ENCODE data around the gene TEC.
"Not testable (repeated sequence)": the region's sequence is repeated elsewhere in the genome, so short reads cannot be mapped to it uniquely, and the experiment has no call there.

Gene TEC

GRCh38 chr4:48296365-48296764, 26.7 kb upstream of the TEC start:
- no peak overlapping the region for H3K4me2 ChIP-seq (ENCODE audit: low read length)
- TF ChIP-seq CTCF (IDR thresholded peaks at IDR 0.05): no peak
- no peak overlapping the region for H2AFZ ChIP-seq
- no peaks in the 10 kb centered on the region for H3K27me3 ChIP-seq (ENCODE audit: control insufficient read depth, insufficient read depth, low read length)
- H3K79me2 ChIP-seq: no peaks in the 10 kb centered on the region
- H3K27ac ChIP-seq: no peak overlapping the region
- no peaks in the 10 kb centered on the region for H3K9me3 ChIP-seq (ENCODE audit: control insufficient read depth, low read length)
- H3K9ac ChIP-seq: no peak overlapping the region
- H3K36me3 ChIP-seq (ENCODE audit: control insufficient read depth, insufficient read depth, low read length): no peaks in the 10 kb centered on the region
- H3K4me1 ChIP-seq: no peaks in the 10 kb centered on the region
- no peak overlapping the region for H3K4me3 ChIP-seq (ENCODE audit: low read depth, low read length)

- H3K36me3 ChIP-seq (ENCODE audit: control insufficient read depth, insufficient read depth, low read length): no peaks in the 10 kb centered on the region
- no peaks in the 10 kb centered on the region for H3K4me1 ChIP-seq
- TF ChIP-seq CTCF (IDR thresholded peaks at IDR 0.05): no peak
- H3K4me2 ChIP-seq (ENCODE audit: low read length): no peak overlapping the region
- H3K27ac ChIP-seq: no peak overlapping the region
- H3K9ac ChIP-seq: no peak overlapping the region
- H3K4me3 ChIP-seq (ENCODE audit: low read depth, low read length): no peak overlapping the region
- H3K9me3 ChIP-seq (ENCODE audit: control insufficient read depth, low read length): no peaks in the 10 kb centered on the region
- H3K27me3 ChIP-seq (ENCODE audit: control insufficient read depth, insufficient read depth, low read length): no peaks in the 10 kb centered on the region
- H3K79me2 ChIP-seq: no peaks in the 10 kb centered on the region
- H2AFZ ChIP-seq: no peak overlapping the region
Observed at GRCh38 chr4:48295116-48295515, 25.5 kb upstream of the TEC start.

GRCh38 chr4:48292218-48292790, 22.7 kb upstream of the TEC start:
- H3K36me3 ChIP-seq (ENCODE audit: control insufficient read depth, insufficient read depth, low read length); H3K9me3 ChIP-seq (ENCODE audit: control insufficient read depth, low read length); H3K27ac ChIP-seq: not testable (repeated sequence)

DNA sequence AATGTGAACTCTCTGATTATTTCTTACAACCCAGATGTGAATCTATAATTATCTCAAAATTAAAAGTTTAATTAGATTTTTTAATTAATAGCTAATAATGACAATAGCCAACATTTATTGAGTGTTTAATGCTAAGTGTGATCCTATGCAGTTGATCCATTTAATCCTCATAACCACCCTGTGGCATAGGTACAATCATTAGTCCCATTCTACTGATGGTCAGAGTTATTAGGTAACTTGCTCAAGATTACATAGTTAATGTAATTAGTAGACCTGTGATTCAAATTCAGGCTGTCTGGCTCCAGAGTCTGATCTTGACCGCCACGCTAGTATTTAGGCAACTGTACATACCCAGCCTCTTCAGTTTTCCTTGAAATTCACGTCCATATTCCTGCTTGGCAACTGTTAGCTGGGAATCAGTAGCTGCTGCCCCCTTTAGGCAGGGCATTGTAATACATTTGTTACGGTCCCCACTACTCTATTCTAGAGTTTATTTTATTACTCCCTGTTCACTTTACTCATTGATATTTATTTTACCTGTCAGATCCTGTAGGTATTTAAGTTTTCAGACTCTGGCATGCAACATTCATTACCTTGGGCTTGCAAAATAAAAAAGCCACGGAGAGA, 20.6 kb upstream of the TEC start:
- Histone ChIP-seq H3K9ac (no peak overlapping the region), H3K27ac (no peak overlapping the region), H2AFZ (no peak overlapping the region), H3K36me3 (ENCODE audit: control insufficient read depth, insufficient read depth, low read length) (no peaks in the 10 kb centered on the region), H3K9me3 (ENCODE audit: control insufficient read depth, low read length) (no peaks in the 10 kb centered on the region), H3K4me2 (ENCODE audit: low read length) (no peak overlapping the region), H3K4me1 (no peaks in the 10 kb centered on the region), H3K79me2 (no peaks in the 10 kb centered on the region), H3K27me3 (ENCODE audit: control insufficient read depth, insufficient read depth, low read length) (no peaks in the 10 kb centered on the region), H3K4me3 (ENCODE audit: low read depth, low read length) (no peak overlapping the region)
- peak; percentile 54 for TF ChIP-seq CTCF (IDR thresholded peaks at IDR 0.05)

More at GRCh38 chr4:48292218-48292790, 22.7 kb upstream of the TEC start:
- H3K27me3 ChIP-seq (ENCODE audit: control insufficient read depth, insufficient read depth, low read length); H3K79me2 ChIP-seq; H3K4me1 ChIP-seq; H2AFZ ChIP-seq; H3K4me2 ChIP-seq (ENCODE audit: low read length); H3K4me3 ChIP-seq (ENCODE audit: low read depth, low read length); H3K9ac ChIP-seq: not testable (repeated sequence)

- not testable (repeated sequence) for H3K27ac ChIP-seq; H3K4me2 ChIP-seq (ENCODE audit: low read length); H3K36me3 ChIP-seq (ENCODE audit: control insufficient read depth, insufficient read depth, low read length); H3K9me3 ChIP-seq (ENCODE audit: control insufficient read depth, low read length); H3K4me3 ChIP-seq (ENCODE audit: low read depth, low read length); H3K9ac ChIP-seq; H2AFZ ChIP-seq; H3K79me2 ChIP-seq; H3K4me1 ChIP-seq; H3K27me3 ChIP-seq (ENCODE audit: control insufficient read depth, insufficient read depth, low read length)
Observed at GRCh38 chr4:48286060-48286459, 16.4 kb upstream of the TEC start.

DNA sequence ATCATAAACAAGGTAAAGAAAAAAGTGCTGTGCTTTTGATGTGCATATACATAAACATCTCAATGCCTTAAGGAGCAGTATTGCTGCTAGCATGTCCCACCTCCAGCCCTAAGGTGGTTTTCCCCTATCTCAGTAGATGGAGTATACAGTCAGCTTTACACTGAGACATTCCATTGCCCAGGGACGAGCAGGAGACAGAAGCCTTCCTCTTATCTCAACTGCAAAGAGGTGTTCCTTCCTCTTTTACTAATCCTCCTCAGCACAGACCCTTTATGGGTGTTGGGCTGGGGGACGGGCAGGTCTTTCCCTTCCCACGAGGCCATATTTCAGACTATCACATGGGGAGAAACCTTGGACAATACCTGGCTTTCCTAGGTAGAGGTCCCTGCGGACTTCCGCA, 16.0 kb upstream of the TEC start:
- H3K4me2 ChIP-seq (ENCODE audit: low read length); H3K27me3 ChIP-seq (ENCODE audit: control insufficient read depth, insufficient read depth, low read length); H3K4me1 ChIP-seq; H3K9ac ChIP-seq; H2AFZ ChIP-seq; H3K4me3 ChIP-seq (ENCODE audit: low read depth, low read length); H3K79me2 ChIP-seq; H3K36me3 ChIP-seq (ENCODE audit: control insufficient read depth, insufficient read depth, low read length); H3K27ac ChIP-seq; H3K9me3 ChIP-seq (ENCODE audit: control insufficient read depth, low read length): not testable (repeated sequence)
